HG02759 (cell line): Measurements from ENCODE around the gene GRAMD2A.

Source experiments
- ATAC-seq: cut with Tn5 transposase; IDR thresholded peaks from one replicate; pipeline ENCODE4 v1.9.1; 2021; ENCODE audit warnings: mild to moderate bottlenecking, moderate library complexity; ENCODE audit not compliant: unreplicated experiment

Gene GRAMD2A

DNA sequence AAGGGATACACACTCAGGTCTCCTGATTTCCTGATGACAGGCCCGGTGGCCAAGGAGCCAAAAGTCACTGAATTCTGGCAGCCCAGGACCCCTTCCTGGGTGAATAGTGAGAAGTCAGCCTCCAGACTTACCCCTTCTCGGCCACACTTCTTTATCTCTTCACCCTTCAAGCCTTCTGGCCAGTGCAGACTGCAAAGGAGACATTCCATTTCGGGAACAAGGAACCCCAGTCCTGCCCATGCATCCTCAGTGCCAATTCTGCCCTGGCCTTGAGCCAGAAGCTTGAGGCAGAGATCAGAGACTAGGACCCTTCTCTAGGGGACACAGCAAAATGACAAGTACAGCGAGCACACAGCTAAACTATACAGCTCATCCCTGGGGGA, 28.8 kb downstream of the GRAMD2A start:
- no peak for ATAC-seq

DNA sequence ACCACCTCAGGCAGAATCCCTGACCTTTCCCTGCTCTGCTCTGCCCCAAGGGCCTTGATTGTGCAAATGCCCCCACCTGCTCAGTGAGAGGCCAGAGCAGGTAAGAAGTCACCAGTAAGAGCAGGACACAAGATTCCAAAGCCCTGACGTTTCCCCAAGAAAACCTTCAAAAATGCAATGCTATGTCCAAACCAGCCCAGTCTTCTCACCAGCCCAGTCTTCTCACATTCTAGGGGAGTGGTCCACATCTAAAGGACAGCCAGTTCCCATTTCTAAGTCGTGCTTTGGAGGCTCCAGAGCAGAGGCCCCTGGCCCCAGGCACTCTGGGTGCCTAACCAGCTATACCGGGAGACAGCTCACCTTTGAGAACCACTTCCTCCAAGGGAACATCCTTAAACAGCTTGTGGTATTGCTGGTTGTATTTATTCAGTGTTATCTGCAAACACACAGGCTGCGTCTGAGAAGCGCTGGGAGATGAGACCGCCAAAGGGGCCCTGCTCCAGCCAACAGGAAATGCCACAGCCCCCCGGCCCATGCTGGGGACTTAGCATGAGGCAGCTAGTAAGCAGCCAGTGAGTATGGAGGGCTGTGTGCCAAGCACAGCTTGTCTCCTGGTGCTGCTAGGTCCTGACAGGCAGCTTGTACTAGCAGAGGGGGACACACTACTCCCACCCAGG, 29.3 kb downstream of the GRAMD2A start:
- ATAC-seq = no peak

DNA sequence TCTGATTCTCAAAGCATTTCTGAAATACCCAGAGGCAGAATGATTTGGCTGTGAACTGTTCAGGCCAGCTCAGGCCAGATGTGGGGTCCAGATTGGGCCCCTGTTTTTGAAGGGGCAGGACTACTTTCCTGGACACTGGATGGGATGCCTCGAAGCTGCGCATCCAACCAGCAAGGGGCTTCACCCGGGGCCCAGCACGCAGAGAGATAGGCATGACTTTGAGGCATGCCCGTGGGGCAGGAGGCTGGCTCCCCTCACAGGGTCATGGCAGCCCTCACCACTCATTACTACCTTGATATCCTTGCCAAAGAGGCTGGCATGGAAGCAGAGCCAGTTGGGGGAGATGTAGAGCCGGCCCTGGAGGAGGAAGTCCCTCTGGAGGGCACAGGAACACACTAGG, 30.1 kb downstream of the GRAMD2A start:
- ATAC-seq = no peak

DNA sequence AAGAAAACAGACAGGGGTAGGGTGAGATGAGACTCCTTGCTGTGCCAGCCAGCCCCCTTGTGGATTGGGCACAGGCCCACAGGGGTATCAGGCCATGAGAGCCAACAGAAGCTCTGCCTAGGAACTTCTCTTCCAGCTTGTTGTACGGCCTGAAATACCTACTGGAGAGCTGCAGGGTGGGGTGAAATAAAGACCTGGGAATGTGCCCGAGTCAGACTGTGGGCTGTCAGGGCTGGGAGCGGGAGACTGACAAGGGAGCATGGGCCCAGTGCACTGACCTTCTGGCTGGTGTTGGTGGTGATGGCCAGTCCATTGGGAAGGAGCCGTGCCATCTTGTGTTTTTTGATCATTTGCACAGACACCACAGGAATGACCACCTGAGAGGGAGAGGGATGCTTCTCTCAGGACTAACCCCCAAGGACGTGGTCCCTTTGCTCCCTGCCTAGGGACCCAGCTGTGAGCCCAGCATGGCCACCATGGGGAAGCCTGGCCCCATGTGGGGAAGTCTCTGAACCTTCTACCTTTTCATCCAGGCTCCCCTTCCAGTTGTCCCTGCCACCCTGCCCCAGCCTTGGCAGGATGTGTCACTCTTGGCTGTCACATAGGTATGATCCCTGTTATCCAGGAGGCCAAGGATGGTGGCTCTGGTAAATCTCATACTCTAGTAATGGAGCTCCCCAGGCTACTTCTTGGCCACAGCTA, 30.7 kb downstream of the GRAMD2A start:
- no peak for ATAC-seq

DNA sequence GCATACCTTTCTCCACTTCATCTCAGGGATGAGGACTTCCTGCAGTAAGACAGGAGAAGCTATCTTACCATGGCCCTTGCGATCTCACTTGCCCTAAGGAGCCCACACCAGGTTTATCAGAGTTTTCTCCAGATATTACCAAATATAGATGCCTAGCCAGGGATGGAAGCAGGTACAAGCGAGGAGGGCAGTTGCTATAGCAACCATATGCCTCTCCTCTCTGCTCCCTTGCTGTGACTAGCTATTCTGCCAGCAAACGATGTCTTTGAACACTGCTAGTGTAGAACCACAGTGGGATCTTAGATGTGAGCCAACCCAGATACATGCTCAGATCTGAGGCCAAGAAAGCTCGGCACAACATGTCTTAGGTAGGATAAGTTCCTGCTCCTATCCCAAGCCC, 33.9 kb downstream of the GRAMD2A start:
- ATAC-seq = no peak

DNA sequence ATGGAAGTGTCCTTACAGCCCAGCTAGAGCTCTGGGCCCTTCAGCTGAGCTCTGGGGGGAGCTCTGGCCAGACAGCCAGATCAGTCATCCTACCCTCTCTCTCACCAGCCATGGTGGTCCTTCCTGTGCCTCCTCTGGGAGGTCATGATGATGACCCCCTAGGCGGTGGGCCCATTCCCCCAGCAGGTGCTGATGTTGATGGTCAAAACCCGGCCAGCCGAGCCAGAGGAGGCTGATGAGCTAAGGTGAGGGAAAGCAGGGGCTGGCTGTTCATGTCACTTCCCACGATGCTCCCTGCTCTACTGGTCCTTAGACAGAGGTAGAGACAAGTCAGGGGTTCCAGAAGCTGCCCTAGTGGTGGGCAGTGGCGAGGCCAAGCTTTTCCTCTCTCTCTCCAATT, 35.0 kb downstream of the GRAMD2A start:
- ATAC-seq = no peak

DNA sequence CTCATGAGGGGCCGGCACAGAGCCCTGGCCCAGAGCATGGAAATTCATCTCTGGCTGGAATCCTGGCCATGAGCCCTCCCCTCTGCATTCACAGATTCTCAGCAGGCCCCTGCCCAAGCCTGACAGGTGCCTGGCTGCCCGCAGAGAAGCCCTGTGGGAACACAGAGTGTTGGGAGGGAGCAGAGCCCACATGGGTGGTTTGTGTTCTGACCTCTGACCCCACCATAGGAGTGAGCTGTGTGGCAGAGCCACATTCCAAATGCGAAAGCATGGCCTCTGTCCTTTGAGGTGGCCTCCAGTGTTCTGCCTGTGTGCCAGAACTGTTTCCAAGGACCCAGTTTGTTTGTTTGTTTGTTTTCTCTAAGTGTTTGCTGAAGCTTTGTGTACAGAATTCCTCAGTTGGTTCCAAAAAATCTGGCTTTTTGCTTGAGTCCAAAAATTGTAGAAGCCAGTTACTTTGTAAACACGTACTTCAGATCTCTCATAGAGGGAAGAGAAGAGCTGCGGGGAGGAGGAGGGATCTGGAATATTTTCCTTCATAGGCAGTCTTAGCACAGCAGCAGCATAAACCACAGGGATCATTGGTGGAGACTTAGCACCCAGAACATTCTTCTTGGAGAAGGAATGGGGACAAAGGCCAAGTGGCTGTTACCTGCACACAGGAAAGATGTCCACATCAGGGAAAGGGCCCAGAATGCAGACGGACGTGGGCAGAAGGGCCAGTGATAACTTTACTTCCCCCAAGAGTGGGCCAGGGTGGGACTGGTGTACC, 36.0 kb downstream of the GRAMD2A start:
- ATAC-seq = no peak

DNA sequence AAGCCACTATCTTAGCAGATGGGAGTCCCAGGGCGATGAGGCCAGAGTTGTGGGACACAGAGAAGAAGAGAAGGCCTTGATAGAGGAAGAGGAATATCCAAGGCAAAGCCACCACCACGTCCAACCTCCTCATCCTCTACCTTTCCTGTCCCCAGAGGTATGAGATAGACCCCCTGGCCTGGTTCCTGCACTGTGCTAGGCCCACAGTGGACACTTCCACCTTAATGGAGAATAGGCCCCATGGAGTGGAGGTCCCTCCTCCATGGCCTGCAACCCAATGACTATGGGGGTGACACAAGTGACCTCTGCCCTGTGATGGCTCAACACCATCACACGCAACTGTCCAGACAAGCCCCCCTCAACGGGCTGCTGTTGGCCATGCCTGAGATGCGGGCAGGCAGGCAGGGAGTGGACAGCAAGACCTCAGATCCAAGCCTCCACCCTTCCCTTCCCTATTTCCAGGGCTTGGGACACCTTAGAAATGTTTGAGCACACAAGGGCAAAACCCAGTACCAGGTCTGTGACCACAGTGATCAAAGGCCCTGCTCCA, 36.8 kb downstream of the GRAMD2A start:
- no peak for ATAC-seq

DNA sequence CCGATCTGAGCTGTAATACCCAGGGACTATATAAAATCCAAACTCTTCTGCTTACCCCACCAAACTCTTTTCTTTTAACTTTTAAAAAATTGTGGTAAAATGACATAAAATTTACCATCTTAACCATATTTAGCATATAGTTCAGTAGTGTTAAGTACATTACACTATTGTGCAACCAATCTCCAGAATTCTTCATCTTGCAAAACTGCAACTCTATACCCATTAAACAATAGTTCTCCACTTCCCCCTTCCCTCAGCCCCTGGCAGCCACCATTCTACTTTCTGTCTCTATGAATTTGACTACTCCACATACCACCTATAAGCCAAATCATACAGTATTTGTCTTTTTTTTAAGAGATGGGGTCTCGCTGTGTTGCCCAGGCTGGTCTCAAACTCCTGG, 40.7 kb downstream of the GRAMD2A start:
- ATAC-seq = no peak

DNA sequence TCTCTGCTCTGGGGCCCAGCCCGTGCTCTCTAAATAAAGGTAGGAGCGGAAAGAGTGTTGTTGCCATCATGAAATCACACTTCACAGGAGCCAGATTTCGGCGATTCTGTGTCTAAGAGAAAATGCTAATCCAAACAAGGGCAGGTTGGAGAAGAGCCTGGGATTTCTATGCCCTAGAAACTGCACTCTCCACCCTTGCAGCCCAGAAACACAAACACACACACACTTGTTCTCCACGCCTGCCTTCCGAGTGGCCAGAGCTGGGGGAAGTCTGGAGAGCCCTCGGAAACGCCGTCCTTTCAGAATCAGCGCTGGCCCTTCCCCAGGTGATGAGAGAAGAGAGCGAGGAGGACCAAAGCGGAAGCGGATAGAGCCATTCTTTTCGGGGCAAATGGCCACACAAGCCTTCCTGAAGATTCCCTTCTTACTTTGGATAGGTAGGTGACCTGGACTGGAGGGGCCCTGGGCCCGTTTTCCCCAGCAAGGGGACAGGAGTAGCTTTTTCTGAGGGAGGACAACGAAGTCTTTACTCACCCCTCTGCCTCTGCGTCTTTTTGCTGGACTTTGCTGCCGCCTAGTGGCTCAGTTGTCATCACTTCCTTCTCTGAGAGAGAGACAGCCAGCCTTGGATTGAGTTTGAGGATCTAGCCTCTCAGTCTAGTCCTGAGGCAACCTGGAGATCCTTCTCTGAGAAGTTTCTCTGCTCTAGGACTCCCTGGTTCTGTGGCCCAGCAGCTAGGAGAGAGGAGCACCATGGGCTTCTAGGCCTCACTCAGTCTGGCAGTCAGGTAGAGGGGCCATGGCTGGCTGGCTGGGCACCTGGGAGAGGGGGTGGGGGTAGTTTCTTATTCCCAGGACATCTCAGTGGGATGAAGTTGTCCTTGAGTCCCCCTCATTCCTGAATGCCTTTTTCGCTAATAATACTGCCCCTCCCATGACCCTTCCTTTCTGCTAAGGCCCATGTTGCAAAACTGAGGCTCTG, 41.7 kb downstream of the GRAMD2A start:
- no peak for ATAC-seq

DNA sequence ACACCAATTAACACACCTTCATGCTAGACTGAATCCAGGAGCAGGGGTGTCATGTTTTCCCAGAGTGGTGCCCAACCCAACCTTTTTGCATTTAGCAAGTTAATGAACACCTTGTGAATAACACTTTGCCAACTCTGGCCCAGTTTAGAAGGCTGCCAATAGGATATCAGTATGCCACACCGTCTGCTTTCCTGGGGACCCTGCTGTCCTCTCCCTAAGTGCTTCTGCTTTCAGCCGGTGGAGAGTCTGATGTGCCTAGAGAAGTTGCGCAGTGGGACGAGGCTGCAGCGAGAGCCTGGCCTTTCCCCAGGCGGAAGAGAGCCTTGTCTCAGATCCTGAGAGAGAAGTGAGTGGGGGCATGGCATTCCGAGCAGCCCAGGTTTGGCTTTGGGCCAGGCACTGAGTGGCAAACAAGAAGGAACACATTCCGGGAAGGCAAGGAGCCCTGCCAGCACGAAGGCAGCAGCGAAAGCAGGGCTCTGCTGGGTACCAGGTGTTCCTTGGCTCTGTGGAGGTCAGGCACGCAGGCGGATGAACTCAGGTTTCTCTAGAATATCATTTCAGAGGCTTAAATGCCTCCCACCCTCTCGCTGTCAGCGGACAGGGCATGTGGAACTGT, 42.5 kb downstream of the GRAMD2A start:
- no peak for ATAC-seq

DNA sequence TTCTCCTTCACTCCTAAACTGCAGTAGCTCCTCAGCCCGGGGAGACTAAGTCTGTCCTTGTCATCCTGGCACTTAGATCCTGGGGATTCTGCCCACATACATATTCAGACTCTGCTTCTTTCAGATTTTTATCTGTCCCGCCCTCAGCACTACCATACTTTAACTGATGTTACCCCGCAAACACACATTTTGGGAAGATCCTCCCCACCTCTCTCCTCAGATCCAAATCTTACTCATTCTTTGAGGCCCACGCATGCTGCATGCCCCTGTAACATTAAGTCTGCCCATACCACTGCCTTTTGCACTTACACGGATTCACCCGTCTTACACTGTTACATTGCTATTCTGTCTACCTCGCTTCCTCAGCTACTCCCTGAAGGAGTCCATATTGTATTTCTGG, 43.3 kb downstream of the GRAMD2A start:
- no peak for ATAC-seq

DNA sequence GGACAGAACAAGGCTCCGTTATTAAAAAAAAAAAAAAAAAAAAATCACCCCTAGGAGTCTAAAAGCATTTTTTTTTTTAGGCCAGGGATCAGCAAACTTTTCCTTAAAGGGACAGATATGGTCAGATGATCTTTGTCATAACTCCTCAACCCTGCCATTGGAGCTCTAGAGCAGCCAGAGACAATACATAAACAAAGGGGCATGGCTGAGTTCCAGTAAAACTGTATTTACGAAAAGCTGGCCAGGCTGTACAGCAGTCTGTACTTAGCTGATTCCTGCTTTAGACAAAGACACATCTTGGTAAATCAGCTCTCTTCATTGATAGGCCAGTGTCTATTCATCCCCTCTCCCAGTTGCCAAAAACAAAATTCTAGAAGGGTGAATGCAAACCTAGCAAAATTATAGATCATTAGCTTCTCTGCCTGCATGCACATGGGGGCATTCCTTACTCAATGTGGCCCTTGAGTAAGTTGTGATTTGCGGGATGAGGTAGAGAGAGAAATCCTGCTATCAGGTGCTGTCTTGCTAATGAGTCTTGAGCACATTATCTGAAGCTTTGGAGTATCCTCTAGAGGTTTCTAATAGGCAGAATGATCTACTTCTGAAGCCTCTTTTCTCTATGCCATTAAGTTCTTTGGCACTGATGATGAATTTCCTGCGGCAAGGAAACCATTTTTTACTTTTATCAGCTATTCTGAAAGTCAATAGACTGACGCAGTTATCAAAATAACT, 44.2 kb downstream of the GRAMD2A start:
- no peak for ATAC-seq

DNA sequence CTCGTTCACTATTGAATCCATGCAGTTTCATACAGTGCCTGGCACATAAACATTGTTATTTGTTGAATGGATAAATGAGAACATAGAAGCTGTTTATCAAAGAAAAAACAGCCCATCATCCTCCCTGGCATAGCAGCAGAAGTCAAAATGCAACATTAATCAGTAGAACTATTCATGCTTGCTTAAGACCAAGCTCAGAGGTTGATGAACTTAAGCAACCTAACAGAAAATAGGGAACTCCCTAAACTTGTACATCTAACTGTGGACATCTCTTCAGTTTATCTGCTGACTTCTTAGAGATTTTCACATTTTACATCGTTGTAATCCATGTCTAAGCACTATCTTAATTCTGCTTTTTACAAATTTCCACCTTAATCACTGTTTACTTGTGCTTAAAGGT, 50.2 kb downstream of the GRAMD2A start:
- ATAC-seq = no peak

DNA sequence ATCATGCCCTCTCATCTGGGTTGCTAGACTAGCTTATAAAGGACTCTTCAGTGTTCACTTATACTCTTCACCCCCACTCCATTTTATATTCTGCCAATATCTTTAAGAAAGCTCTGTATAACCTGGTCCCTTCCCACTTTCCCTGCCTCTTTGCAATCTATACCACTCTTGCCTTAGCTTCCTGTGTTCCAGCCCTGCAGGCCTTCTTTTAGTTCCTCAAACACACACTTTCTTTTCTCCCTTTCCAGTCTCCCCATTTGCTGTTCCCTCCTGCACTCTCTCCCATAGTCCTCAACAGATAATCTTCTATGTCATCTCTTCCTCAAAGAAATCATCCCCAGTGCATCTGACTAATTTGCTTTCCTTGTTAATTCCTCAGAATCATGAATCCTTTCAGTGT, 50.7 kb downstream of the GRAMD2A start:
- no peak for ATAC-seq

DNA sequence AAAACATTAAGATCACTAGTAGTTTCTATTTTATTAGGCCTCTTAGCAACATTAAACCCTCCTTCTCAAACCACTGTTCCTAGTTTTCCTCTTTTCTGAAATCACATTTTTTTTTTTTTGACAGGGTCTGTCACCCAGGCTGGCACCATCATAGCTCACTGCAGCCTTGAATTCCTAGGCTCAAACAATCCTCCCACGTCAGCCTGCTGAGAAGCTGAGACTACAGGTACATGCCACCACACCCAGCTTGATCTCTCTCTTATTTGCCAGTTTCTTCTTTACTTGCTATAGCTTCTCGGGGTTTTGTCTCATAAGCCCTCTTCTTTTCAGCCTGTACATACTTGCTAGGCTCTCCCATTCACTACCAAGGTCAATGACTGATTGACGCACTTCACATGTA, 51.4 kb downstream of the GRAMD2A start:
- no peak for ATAC-seq

DNA sequence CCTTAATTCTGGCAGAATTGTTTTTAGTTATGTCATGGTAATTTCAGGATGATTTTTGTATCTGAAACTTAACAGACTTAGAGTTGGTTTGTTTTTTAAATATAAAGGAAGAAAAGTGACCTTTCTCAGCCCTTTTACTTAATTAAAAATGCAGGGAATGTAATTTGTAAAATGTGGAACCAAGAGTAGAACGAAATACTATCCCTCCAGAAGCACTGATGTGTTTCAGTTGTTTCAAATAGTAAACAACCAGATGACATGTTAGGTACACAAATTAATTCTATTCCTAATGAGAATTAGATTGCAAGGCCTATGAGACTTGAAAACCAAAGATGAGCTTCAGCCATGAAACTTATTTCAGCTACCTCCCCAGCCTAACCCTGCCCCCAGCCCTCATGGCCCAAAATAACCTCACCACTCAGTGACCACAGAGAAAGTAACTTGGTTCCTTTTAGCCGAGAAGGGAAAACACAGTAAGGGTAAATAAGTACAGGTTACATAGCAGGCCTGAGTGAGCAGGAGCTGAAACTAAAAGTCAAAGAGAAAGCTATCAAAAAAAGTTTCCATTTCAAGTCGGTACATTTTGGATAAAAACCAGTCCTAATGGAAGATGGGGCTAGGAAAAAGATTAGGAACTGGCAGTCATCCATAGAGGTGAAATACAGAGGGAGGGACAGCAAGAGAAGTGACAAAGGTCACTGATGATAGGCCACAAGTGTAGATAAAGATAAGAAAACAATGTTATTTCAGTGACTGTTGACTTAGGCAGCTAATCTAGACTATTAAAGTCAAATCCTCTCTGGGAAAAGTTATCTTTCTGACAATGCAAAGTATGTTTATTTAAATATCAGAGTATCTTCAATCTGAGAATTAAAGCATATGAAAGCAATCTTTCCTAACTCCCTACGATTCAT, 56.2 kb downstream of the GRAMD2A start:
- peak; percentile 100 for ATAC-seq

DNA sequence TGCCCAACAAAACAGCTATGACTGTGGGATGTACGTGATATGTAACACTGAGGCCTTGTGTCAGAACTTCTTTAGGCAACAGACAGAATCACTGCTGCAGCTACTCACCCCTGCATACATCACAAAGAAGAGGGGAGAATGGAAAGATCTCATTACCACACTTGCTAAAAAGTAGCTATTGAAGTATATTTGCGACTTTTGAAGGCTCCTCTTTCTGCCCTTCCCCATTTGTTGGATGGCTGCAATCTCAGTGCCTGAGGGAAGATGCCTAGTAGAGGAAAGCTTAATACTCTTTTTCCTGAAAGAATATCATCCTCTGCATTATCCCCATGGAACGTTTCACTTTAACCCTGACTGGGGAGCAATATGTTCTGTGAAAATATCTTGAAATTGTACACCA, 57.5 kb downstream of the GRAMD2A start:
- ATAC-seq = no peak
